Ovary (tissue), 9 donors: Measurements from ENCODE around the gene PRR5. TPM values are rescaled to one million over a fixed set of nuclear protein-coding genes. Genes with fewer than 3 reads are reported as not detected.

Experiments used
- DNase-seq, 5 donors: peaks; one replicate each; pipeline ENCODE4 v3.0.0-alpha.2; 2019 to 2020
- H3K27ac ChIP-seq, 2 donors: fragments of 200-600 bp; one replicate each; pipeline versions ENCODE4 v1.5.1 to v1.8.0; 2019 to 2022
- H3K27me3 ChIP-seq: fragments of 200-600 bp; one replicate; pipeline ENCODE4 v1.8.0; 2022
- H3K36me3 ChIP-seq: fragments of 200-600 bp; sonication (generic); one replicate; pipeline ENCODE4 v1.5.1; 2019
- H3K4me1 ChIP-seq: one replicate; pipeline ENCODE4 v1.8.1; 2013; ENCODE audit warnings: mild to moderate bottlenecking, moderate library complexity; ENCODE audit not compliant: insufficient read depth
- H3K4me3 ChIP-seq: fragments of 200-600 bp; sonication (generic); one replicate; pipeline ENCODE4 v1.5.1; 2017
- H3K9me3 ChIP-seq, 2 donors: fragments of 200-600 bp in 1 of 2; sonication (generic) in 1 of 2; one replicate each; pipeline versions ENCODE4 v1.5.1 to v1.8.1; 2013 to 2019; ENCODE audit warnings: mild to moderate bottlenecking in 1 of 2, moderate library complexity in 1 of 2
- CTCF ChIP-seq, 3 donors: fragments of 450-650 bp in 2 of 3; fragments of 200-600 bp in 1 of 3; IDR thresholded peaks; one replicate each; pipeline versions ENCODE4 v1.5.1 to v1.8.0; 2016 to 2022; ENCODE audit warnings: antibody characterized with exemption in 3 of 3, mild to moderate bottlenecking in 1 of 3
- EP300 ChIP-seq: sonication (generic); formaldehyde crosslinking; IDR thresholded peaks from one replicate; pipeline ENCODE4 v1.6.1; 2017; ENCODE audit warnings: antibody characterized with exemption
- POLR2A ChIP-seq: fragments of 450-650 bp; IDR thresholded peaks from one replicate; pipeline ENCODE4 v1.6.1; 2017; ENCODE audit warnings: antibody characterized with exemption, mild to moderate bottlenecking, moderate library complexity
- WGBS, 3 donors: extraction: QIAGEN DNeasy Blood & Tissue Kit in 1 of 3; methylation state at CpG; one replicate each; pipeline versions ENCODE4 v1.1.5 to v1.1.7; 2013 to 2017; 5-methylcytosine and 5-hydroxymethylcytosine counted together
- intact Hi-C, 4 donors: fragments of 100-400 bp; cut with DNase I; formaldehyde crosslinking; loops; one replicate each; pipeline versions ENCODE4 v1.11.0 to v1.15.1; 2022 to 2023
- polyA plus RNA-seq, 2 donors: library from polyadenylated mRNA; stranded (reverse); fragments of 200-250 nt in 1 of 2; fragments of 350-450 nt in 1 of 2; fragmentation: Illumina TruSeq in 1 of 2; extraction: RNeasy Lipid Tissue Mini Kit (QIAGEN cat#74804) in 1 of 2; gene quantifications; one replicate each; pipeline ENCODE4 v1.2.3, GENCODE V29; 2013 to 2014
- total RNA-seq, 7 donors: library from RNA; depleted of rRNA in 2 of 7; stranded (reverse); fragments of >200 nt in 2 of 7; fragmentation: NEBNext Ultra II Directional in 3 of 7; extraction: Animal tissue kit (Norgen Biotek cat#: 25700) in 3 of 7; gene quantifications; one replicate each; pipeline versions ENCODE4 v1.1.0 to v1.2.4, GENCODE V29; 2016 to 2023
- donor health status: DM: no; HTN: no; CAD: no; lungs with moderate emphysema.
- donor health status: DM: no; HTN: no; CAD: no.
- donor health status: Bipolar disorder and iron deficiency.
- donor health status: DM: yes; HTN: yes; CAD: no.
- donor health status: DM: no; HTN: no; CAD: no.
- donor health status: DM: yes; HTN: yes; CAD: no.

Gene PRR5
- total and polyA plus RNA-seq, 9 donors, result 4.0 to 21.1 (median 16.8) TPM

GRCh38 chr22:44683881-44684280, 18.1 kb upstream of the PRR5 start:
- H3K9me3 ChIP-seq, result no peaks in the 10 kb centered on the region
- H3K4me1 ChIP-seq, result peaks cover 8% of the 10 kb centered on the region
- TF ChIP-seq POLR2A, result no peak
- no peak for TF ChIP-seq EP300
- no peak for TF ChIP-seq CTCF (IDR thresholded peaks at IDR 0.05)
- H3K27ac ChIP-seq, result no peak overlapping the region
- no peaks in the 10 kb centered on the region for H3K27me3 ChIP-seq
- intact Hi-C loops, result no loop called here
- no peaks in the 10 kb centered on the region for H3K36me3 ChIP-seq
- DNase-seq, result no peak
- WGBS, 3 donors, result 90 to 95% (median 92%) methylated on average over 8 of the region's 8 CpGs
- no peak overlapping the region for H3K4me3 ChIP-seq

GRCh38 chr22:44684506-44685383, 17.3 kb upstream of the PRR5 start:
- intact Hi-C loops, result no loop called here
- WGBS, 3 donors, result 25 to 28% (median 27%) methylated on average over 23 of the region's 23 CpGs
- peak; percentile 70 to 82 (median 73) for DNase-seq
- H3K4me1 ChIP-seq, result peaks cover 10% of the 10 kb centered on the region
- no peaks in the 10 kb centered on the region for H3K36me3 ChIP-seq
- no peaks in the 10 kb centered on the region for H3K9me3 ChIP-seq
- H3K27ac ChIP-seq, result no peak overlapping the region
- peak; percentile 57 to 87 (median 83) for TF ChIP-seq CTCF (IDR thresholded peaks at IDR 0.05)
- TF ChIP-seq POLR2A, result no peak
- H3K4me3 ChIP-seq, result no peak overlapping the region
- no peaks in the 10 kb centered on the region for H3K27me3 ChIP-seq

GRCh38 chr22:44685384-44686056, 16.5 kb upstream of the PRR5 start:
- Histone ChIP-seq H3K36me3 (no peaks in the 10 kb centered on the region), H3K9me3 (no peaks in the 10 kb centered on the region), H3K27me3 (no peaks in the 10 kb centered on the region), H3K27ac (no peak overlapping the region), H3K4me1 (peaks cover 10% of the 10 kb centered on the region), H3K4me3 (no peak overlapping the region)
- 65 to 76% (median 66%) methylated on average over 10 to 11 of the region's 11 CpGs for WGBS, 3 donors
- intact Hi-C loops, result no loop called here
- no peak for TF ChIP-seq CTCF (IDR thresholded peaks at IDR 0.05)
- TF ChIP-seq EP300, result no peak
- peak in 1 of 5 donors; percentile 34 for DNase-seq

GRCh38 chr22:44686873-44687600, 15.0 kb upstream of the PRR5 start:
- intact Hi-C loops, result no loop called here
- TF ChIP-seq CTCF (IDR thresholded peaks at IDR 0.05) (no peak), EP300 (no peak), POLR2A (no peak)
- WGBS, 3 donors, result 21 to 27% (median 26%) methylated on average over 10 of the region's 10 CpGs

More at GRCh38 chr22:44686873-44687600, 15.0 kb upstream of the PRR5 start:
- Histone ChIP-seq H3K27ac (no peak overlapping the region), H3K36me3 (no peaks in the 10 kb centered on the region), H3K27me3 (no peaks in the 10 kb centered on the region), H3K4me1 (peaks cover 8% of the 10 kb centered on the region), H3K9me3 (no peaks in the 10 kb centered on the region), H3K4me3 (no peak overlapping the region)
- DNase-seq, result no peak
